Measurements from ENCODE around the gene SDCCAG8. TPM values are rescaled to one million over a fixed set of nuclear protein-coding genes. Genes with fewer than 3 reads are reported as not detected.

The SDCCAG8 gene
- total RNA-seq, 1 donor from 2014 or later = 25.4 TPM

DNA sequence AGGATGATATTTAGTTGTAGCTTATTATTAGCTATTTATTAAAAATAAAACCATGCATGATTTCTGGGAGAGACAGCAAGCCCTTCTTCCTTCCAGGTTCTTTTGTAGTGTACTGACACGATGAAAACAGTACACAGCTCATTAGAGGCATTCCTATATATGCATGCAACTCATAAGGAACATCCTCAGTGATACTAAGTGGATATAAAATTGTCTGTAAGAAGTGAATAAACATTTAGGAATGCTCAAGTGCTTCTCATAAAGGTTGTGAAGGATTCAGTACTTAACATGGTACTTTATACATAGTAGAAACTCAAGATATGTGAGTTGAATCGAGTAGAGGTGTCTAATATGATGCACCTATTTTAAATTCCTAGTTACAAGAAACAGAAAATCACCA, 287.7 kb downstream of the SDCCAG8 start:
- Mint-ChIP-seq H3K27me3 (ENCODE audit: low read depth) (no peaks in the 10 kb centered on the region), H3K4me3 (ENCODE audit: low read depth) (no peak overlapping the region), H3K4me1 (ENCODE audit: low read depth) (no peaks in the 10 kb centered on the region), H3K36me3 (ENCODE audit: low read depth) (peaks cover 12% of the 10 kb centered on the region), H3K27ac (no peak overlapping the region), H3K9me3 (no peaks in the 10 kb centered on the region)
- DNase-seq (ENCODE audit: low spot score) = no peak
- intact Hi-C loops (cut with micrococcal nuclease) = no loop called here

DNA sequence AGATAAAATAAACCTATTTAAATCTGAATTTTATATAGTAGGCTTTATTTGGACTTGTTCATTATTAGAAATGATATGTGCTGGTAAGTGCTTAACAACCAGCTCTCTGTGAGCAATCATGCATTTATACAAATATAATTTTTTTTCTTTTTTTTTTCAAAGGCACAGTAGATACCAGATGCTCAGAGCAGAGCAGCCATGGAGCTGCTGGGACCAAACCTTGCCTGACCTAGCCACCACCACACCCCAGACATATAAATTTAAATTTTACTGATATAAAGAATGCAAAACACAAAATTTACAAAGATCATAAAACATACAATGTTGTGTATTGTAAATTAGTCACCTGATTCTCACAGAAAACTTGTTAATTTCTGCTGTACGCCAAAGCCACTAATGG, 290.6 kb downstream of the SDCCAG8 start:
- intact Hi-C loops (cut with micrococcal nuclease) = no loop called here
- H3K36me3 Mint-ChIP-seq (ENCODE audit: low read depth) = peaks cover 18% of the 10 kb centered on the region
- DNase-seq (ENCODE audit: low spot score) = no peak
- H3K4me3 Mint-ChIP-seq (ENCODE audit: low read depth) = no peak overlapping the region
- H3K27ac Mint-ChIP-seq = no peak overlapping the region
- H3K27me3 Mint-ChIP-seq (ENCODE audit: low read depth) = no peaks in the 10 kb centered on the region
- no peaks in the 10 kb centered on the region for H3K9me3 Mint-ChIP-seq
- peaks cover 9% of the 10 kb centered on the region for H3K4me1 Mint-ChIP-seq (ENCODE audit: low read depth)

DNA sequence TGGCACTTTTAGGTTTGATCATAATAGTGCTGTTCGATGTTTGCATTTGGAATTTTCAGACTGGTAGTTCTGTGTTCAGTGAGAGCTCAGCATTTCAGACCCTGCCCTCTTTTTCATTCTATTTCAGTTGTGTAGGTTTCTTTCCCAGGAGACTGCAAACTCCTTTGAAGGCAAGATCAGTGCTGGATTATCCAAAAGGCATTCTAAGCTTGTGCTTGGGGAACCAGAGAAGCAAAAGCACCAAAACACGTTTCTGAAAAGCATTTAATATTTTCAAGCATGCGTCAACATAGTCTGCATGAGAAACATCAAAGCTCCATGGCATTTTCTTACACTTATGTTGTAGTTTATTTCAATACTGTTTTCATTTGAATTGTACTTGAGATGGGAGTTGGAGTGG, 292.1 kb downstream of the SDCCAG8 start:
- Mint-ChIP-seq H3K4me3 (ENCODE audit: low read depth) (no peak overlapping the region), H3K9me3 (no peaks in the 10 kb centered on the region), H3K27me3 (ENCODE audit: low read depth) (no peaks in the 10 kb centered on the region), H3K36me3 (ENCODE audit: low read depth) (peaks cover 18% of the 10 kb centered on the region), H3K27ac (no peak overlapping the region), H3K4me1 (ENCODE audit: low read depth) (peaks cover 9% of the 10 kb centered on the region)
- no peak for DNase-seq (ENCODE audit: low spot score)
- intact Hi-C loops (cut with micrococcal nuclease) = no loop called here

DNA sequence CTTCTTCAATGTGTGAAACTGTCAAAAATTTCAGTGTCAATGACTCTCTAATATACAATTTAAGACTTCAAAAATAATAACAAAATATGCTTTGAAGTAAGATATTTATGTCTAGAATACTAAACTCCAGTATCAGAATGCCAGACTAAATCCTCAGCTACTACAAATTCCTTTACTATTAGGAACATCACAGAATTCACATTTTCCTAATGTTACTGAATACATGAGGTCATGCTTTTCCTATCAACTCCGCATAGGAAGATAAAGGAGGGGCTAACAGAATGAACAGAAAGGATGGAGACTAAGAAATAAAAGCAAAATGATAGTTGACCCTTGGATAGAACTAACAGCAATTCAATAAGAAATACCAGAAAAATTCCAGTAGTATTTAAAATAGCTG, 292.7 kb downstream of the SDCCAG8 start:
- no peaks in the 10 kb centered on the region for H3K27me3 Mint-ChIP-seq (ENCODE audit: low read depth)
- no peaks in the 10 kb centered on the region for H3K9me3 Mint-ChIP-seq
- DNase-seq (ENCODE audit: low spot score) = no peak
- H3K4me3 Mint-ChIP-seq (ENCODE audit: low read depth) = no peak overlapping the region
- peaks cover 9% of the 10 kb centered on the region for H3K4me1 Mint-ChIP-seq (ENCODE audit: low read depth)
- H3K36me3 Mint-ChIP-seq (ENCODE audit: low read depth) = peaks cover 16% of the 10 kb centered on the region
- intact Hi-C loops (cut with micrococcal nuclease) = no loop called here
- no peak overlapping the region for H3K27ac Mint-ChIP-seq

DNA sequence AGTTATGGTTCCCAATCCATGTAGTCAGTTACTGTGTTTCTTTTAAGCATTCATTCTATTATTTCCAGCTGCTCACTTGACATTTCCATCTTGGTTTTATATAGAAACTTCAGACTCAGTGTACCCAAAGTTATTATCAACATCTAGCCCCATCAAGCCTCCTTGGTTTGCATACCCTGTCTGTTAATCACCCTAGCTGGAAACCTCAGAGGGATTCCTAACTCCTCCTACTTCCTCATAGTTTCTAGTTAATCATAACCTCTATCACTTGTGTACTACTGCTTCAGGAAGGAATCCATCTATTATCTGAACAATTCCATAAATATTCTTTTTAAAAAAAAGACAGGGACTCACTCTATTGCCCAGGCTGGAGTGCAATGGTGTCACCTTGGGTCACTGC, 293.3 kb downstream of the SDCCAG8 start:
- intact Hi-C loops (cut with micrococcal nuclease) = no loop called here
- no peaks in the 10 kb centered on the region for H3K9me3 Mint-ChIP-seq
- H3K4me1 Mint-ChIP-seq (ENCODE audit: low read depth) = peaks cover 9% of the 10 kb centered on the region
- no peak overlapping the region for H3K27ac Mint-ChIP-seq
- no peaks in the 10 kb centered on the region for H3K27me3 Mint-ChIP-seq (ENCODE audit: low read depth)
- DNase-seq (ENCODE audit: low spot score) = no peak
- H3K36me3 Mint-ChIP-seq (ENCODE audit: low read depth) = peaks cover 10% of the 10 kb centered on the region
- H3K4me3 Mint-ChIP-seq (ENCODE audit: low read depth) = no peak overlapping the region

Other genes starting within 250 kb of the SDCCAG8 start
- gene CEP170, start 760 bp upstream of the SDCCAG8 start, total RNA-seq = 50.6 and 53.4 TPM in 2 replicates

Data from activated T-helper 2 cell treated with anti-CD3 and anti-CD28 coated beads, Interferon-gamma antibody, Interleukin-2, Interleukin-4, amounts not matched to agents 10 μg/mL and 5 μg/mL and 100 μg/mL, durations not matched to agents 14 hours and 24 hours and 36 hours (primary cell).